HG03045 (cell line): ENCODE data around the gene NPFF.
"Not testable (repeated sequence)": the region's sequence is repeated elsewhere in the genome, so short reads cannot be mapped to it uniquely, and the experiment has no call there.

Experiments used
- ATAC-seq: cut with Tn5 transposase; IDR thresholded peaks from one replicate; pipeline ENCODE4 v1.9.1; 2021; ENCODE audit warnings: mild to moderate bottlenecking, moderate library complexity; ENCODE audit not compliant: unreplicated experiment

The NPFF gene, protein sequence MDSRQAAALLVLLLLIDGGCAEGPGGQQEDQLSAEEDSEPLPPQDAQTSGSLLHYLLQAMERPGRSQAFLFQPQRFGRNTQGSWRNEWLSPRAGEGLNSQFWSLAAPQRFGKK

DNA sequence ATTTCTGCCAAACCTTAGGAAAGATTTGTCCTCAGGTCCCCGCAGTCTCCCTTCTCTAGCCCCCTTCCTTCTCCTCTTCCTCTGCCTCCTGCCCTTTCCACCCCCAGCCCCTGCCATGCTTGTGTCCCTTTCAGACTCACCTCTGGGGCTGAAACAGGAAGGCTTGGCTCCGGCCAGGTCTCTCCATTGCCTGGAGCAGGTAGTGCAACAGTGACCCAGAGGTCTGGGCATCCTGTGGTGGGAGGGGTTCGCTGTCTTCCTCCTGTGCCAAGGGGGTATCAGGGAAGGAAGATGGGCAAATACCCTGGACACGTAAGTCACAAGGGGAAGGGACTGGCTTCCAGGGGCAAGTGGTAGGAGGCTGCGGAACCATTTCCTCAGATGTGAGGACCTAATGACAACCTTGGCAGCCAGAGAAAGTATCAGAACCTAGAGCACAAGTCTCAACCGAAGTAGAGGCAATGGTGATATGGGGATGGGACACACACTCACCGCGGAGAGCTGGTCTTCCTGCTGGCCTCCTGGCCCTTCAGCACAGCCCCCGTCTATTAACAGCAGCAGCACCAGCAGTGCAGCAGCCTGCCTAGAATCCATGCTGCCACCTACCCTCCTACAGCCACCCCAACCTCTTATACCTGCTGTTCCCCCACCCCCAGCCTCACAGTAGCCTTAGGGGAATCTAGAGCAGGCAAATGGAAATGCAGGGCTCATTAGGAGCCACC is at the start of gene NPFF:
Gene NPFF (minus strand): TSS at position 604 of the 722 bp plus-strand sequence. CDS start 10 bp downstream, at position 594.
- no peak for ATAC-seq

DNA sequence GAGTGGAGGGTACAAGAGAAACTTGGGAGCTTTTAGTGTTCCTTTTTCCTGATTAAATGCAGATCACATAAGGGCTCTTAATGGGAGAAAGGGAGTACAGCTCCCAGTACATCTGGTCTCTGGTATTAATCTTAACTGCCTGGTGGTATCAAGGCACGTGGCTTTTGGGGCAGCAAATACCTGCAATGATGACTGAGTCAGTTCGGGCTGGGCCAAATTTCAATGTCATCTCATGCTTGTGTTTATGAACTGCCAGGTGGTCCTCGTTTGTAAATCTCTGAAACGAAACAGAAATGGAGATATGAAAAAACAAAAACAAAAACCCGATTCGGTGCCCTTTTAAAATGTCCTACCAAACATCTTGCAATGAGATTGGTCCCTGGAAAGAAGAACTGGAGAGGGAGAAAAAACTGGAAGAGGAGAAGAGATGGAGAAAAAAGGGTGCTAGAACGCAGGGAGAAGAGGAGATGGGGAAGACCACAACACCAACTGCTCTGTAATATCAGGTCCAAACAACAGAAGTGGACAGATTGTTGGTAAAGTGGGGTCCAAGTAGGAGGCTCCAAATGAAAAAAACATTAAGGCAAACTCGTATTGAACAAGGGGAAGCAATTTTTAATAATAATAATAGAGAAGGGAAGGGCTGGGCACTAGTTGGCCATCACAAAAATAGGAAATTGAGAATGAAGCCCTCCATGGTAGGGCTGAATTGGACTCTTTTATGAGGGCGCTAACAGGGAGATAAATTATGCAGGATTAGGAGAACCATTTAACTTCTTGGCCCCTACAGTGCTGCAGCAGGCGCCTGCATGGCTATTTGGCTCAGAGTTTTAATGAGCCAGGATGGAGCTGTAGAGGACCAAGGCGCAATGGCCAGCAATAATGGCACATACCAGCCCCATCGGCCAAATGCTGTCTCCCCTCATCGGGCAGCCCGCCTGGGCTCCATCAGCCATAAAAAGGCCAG is 45.4 kb upstream of the NPFF start:
- ATAC-seq, result no peak

DNA sequence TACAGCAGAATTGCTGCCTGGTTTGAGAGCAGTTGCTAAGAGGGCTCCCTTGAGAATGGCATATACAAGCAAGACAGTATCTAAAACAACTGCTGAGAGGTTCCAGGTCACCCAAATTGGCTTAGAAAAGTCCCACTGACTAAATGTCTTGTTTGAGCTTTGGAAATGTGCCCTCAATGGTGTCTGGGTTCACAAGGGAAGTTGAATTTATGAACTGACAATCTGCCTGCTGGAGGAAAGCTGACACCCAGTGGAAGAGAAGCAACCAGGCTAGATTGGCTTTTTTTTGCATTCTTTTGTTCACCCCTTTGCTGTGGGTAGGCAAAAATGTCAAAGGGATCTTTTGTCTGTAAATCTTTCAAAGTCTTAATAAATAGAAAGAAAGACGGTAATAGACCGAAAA is 44.6 kb upstream of the NPFF start:
- ATAC-seq, result no peak

DNA sequence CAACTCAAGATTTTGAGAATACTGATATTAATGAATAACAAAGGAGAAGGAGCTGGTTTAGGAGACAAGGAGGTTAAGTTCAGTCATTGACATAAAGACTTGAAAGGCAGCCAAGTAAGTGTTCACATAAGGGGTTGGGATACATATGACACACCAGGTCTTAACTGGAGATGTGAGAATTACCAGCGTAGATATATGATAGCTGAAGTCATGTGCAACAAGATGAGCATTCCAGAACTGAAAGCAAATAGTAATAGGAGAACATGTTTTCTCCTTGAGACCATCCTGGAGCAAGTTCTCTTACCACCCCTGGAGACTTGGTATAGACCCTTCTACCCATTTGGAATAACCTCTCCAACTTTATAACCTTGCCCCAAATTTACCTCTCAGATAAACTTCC is 43.3 kb upstream of the NPFF start:
- ATAC-seq, result no peak

DNA sequence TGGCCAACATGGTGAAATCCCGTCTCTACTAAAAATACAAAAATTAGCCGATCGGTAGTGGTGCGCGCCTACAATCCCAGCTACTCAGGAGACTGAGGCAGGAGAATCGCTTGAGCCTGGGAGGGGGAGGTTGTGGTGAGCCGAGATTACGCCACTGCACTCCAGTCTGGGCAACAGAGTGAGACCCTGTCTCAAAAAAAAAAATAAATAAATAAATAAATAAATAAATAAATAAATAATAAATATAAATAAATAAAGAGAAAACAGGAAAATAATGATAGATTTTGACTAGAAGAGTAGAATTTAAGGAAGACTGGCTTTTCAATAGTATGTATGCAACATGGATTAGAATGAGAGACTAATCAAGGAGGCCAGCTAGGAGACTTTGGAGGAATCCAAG is 42.8 kb upstream of the NPFF start:
- ATAC-seq, result not testable (repeated sequence)

DNA sequence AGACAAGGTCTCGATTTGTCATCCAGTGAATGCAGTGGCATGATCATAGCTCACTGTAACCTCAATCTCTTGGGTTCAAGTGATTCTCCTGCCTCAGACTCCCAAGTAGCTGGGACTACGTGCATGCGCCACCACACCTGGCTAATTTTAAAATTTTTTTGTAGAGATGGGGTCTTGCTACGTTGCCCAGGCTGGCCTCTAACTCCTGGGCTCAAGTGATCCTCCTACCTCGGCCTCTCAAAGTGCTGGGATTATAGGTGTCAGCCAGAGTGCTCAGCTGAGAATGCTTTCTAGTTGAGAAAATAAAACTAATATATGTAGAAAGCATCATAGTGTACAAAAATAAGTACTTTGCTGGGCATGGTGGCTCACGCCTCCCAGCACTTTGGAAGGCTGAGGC is 41.1 kb upstream of the NPFF start:
- not testable (repeated sequence) for ATAC-seq

DNA sequence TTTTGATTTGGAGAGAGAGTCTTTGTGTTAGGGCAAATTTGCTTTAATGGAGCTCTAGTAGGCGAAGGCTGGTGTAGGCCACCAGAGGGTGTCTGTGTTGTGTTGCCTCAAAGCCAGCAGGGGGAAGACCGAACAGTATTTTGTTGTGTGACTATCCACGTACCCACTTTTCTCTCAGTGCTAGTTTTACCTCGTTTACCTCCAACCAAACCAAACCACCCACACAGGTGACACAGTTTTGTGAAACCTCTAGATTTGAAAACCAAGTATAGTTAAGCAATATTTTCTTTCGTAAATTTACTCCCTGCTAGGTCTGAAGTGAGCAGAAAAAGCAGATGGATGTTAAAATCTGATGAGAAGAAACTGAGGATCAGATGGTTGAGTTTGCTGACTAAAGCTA is 36.3 kb upstream of the NPFF start:
- peak; percentile 70 for ATAC-seq

DNA sequence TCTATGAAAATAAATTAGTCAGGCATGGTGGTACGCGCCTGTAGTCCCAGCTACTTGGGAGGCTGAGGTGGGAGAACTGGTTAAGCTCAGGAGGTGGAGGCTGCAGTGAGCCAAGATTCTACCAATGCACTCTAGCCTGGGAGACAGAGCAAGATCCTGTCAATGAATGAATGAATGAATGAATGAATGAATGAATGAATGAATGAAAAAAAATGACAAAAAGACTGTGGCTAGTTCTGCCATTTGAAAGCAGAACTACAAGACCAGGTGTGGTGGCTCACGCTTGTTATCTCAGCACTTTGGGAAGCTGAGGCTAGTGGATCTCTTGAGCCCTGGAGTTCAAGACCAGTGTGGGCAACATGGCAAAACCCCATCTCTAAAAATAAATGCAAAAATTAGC is 32.2 kb upstream of the NPFF start:
- no peak for ATAC-seq

DNA sequence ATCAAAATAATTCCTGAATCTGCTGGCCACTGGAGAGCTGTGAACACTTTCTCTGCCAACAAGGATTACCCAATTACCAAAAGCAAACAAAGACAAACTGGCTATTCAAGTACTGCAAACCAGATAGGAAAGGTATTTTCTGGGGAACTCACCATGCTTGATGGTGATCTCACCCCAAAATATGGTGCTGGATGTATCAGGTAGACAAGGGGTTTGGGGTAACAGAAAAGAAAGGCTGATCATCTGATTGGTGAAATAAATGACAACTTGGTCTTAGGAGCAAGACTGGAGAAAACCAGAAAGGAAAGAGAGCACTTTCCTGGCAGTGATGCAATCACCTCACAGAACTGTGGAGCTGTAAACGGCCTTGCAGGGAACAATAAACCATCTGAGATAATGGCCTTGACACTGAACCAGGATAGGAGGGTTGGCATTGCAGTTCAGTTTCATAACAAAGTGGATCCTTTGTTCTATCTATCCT is 31.0 kb upstream of the NPFF start:
- ATAC-seq, result no peak

DNA sequence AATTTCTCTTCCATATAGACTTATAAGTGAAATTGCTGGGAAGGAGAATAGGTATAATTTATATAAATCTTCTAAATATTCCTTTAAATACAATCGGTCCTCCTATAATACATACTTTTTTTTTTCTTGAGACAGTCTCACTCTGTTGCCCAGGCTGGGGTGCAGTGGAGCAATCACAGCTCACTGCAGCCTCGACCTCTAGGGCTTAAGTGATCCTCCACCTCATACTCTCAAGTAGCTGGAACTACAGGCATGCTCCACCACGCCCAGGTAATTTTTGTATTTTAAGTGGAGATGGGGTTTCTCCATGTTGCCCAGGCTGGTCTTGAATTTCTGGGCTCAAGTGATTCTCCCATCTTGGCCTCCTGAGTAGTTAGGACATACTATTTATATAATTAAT is 29.7 kb upstream of the NPFF start:
- no peak for ATAC-seq

DNA sequence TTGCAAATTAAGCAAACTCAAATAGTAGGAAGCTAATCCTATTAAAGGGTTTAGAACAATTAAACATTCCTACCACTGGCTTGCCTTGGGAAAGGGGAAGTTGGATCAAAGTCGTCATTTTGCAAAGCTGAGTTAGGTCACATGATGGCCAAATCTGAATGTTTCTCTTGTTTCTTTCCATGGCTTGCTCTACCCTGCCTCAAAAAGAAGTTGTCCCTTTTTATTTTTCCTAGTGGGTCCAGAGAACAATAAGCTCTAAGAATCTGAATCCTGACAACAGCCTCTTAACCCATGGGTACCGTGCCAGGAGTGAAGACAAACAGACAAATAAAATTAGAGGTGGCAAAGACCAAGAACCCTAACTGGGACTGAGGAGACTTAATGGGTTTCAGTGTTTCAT is 26.2 kb upstream of the NPFF start:
- no peak for ATAC-seq

DNA sequence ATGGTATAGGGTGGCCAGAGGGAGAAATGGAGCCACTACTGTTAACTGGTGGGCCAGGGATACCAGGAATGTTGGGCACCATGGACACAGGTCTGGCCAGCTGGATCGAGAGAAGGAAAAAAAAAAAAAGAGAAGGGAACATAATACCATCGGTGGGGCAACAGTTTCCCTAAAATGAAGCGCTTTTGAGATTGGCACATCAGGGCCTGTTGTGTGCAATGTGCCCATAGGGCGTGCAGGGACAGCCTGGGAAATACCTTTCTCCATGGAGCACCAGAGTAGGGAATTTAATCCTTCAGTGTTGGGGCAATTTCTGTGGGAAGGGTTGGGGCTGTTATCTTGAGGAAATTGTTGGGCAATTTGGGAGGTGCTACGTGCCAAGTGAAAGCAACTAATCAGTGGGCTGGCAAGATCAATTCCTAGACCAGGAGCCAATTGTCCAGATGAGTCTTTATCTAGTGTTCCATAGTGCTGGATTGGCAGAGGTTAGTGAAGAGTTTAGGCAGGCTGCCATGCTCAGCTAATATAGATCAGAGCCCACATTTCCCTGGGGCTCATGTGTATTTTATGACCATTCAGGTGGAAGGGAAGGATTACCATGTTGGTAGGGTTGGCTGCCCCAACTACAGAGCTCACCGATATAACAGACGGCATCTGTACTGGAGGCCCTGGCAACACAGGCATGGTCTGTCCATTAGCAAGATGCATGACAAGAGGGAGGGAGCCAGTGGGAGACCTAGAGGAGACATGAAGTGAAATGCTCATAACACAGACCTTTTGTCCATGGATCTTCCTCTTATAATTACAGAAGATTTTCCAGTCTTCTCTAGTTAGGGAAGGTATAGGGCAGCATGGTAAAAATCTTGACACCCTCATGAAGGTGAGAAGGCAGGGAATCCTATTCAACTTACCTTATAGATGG is 25.5 kb upstream of the NPFF start:
- no peak for ATAC-seq

DNA sequence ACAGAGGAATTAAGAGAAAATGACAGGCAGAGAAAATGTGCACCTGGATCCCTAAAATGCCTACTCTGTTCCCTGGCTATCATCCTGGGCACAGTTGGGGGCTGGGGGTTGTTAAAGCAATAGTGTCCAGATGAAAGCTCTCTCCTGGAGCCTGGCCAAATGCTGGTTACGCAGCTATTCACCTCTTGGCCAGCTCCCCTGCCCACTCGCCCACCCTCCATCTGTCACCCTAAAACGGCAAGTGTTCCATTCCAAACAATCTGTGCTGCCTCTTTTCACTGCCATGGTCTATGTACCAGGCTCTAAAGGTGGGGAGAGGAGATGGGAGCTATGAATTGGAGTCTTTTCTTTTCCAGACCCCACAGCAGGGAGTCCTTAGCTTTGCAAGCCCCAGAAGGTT is 24.7 kb upstream of the NPFF start:
- no peak for ATAC-seq

DNA sequence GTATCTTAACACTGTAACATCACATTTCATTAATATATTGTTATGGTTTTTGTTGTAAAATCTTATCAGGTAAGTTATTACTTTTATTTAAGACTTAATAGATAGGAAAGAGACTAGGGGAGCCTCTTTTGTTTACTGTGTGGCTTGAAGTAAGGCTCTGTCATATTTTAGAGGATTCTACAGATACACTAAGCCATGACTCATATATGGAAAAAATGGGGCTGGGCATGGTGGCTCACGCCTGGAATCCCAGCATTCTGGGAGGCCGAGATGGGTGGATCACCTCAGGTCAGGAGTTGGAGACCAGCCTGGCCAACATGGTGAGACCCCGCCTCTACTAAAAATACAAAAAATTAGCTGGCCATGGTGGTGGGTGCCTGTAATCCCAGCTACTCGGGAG is 23.6 kb upstream of the NPFF start:
- no peak for ATAC-seq

DNA sequence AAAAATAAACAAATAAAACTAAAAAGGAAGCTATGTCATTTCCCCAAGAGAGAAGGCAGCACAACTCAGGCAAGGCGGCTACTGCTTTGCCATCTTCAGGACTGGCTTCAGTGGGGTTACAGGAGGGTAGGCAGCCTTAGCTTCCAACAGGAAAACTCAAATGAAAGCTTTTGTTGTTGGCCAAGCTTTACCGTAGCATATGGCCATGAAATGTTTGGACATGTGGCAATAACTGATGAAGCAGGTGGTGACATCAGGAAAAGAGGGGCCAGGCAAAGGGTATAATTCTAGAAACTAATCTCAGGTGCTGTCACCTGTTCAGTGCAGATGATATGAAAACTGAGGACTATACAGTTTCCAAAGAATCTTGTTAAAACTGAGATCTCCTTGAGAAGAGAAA is 22.8 kb upstream of the NPFF start:
- ATAC-seq, result no peak

DNA sequence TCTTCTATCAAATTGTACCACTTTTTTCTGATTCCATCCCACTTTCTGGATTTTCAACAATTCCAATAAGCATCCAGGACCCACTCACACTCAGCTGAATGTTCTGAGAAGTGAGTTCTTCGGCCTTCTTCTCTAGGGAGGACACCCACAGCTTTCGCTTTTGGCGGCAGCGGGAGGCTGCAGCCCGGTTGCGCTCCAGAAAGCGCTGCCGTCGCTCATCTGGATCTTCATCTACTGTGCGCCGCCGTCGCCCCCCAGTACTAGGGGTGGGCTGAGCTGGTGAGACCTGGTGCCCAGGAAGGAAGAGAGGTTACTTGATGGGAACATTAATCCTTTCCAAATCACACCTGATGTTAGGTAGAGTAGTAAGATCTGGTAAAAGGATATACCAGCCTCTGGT is 17.2 kb upstream of the NPFF start:
- ATAC-seq, result no peak

DNA sequence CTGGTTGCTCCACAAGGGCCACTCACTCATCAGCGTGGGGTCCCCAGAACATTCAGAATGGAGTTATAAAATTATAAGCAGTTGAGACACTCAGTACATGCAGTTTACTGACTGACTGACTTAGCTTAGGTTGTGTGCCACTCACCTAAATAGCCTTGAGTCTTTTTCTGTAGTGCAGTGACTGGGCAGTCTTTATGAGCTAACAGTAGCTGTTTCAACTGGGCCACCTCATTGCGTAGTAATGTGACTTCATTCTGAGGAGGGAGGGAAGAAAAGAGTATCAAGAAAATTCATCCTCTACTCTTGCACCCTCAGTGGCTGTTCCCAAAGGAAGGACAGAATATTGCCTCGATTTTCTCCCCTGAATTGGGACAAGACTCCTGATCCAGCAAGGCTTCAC is 15.8 kb upstream of the NPFF start:
- ATAC-seq, result no peak

DNA sequence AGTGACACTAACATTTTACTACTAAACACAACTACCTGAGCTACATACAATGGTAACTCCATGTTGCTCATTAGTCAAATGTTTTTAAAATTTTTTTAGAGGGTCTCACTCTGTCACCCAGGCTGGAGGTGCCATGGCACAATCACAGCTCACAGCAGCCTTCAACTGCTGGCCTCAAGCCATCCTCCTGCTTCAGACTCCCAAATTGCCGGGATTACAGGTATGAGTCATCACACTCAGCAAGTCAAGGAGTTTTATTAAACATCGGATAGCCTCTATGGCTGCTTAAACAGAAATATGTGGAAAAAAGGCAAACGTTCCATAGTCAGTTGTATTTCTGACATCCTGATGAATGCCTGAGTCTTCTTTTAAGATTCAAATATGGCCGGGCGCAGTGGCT is 11.1 kb upstream of the NPFF start:
- ATAC-seq, result no peak

DNA sequence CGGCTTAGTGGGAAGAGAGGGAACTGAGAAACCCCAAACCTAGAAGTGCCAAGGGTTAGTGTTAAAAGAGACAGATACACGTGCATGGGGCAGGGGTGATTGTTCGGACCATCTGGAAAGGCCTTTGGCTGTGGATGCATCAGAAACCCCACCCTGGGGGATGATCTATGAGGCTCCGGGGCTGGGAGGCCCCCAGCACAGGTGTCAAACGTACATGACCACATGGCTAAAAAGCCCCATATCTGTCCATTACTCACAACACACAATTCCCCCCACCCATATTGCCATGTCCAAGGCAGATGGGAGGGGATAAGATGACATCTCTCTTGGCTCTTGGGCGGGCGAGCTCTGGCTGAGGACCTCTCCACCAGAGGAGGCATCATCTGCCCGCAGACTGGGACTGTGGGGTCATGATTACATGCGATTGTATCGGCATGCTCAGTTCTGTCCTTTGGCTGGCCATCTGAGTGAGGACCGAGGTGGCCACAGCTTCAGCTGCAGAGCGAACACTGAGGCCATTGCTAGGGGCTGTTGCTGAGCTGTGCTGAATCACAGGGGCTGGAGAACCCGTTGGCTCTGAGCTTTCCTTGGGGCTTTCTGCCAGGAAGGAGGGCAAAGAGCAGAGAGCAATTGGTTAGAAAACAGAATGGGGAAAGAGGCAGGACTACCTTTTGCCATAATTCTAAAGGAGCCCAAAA is 9.6 kb upstream of the NPFF start:
- ATAC-seq, result no peak

DNA sequence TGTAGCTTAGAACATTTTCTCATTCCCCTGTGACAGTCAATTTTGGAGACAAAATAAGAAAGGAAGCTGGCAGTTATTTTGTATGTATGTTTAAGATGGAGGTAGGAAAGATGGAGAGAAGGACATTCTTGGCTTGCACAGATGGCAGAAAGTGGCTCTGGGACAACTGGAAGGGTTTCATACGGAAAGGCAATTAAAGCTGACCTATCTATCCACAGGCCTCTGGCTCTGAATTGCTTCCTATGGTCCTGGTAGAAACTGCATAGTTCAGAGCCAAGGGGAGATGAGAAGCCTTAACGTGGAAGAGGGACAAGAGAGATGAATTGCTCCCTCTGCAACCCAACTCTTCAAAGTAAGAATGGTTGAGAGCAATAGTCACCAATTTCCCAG is 8.0 kb upstream of the NPFF start:
- no peak for ATAC-seq
